Peyer's patch (tissue), 4 donors: ENCODE results near the gene ADAMTS15. TPM values are rescaled to one million over a fixed set of nuclear protein-coding genes. Genes with fewer than 3 reads are reported as not detected.
"Not testable (repeated sequence)": the region's sequence is repeated elsewhere in the genome, so short reads cannot be mapped to it uniquely, and the experiment has no call there.

Experiments used
- DNase-seq, 3 donors: peaks; one replicate each; pipeline ENCODE4 v3.0.0-alpha.2; 2017 to 2019
- H3K27ac ChIP-seq, 4 donors: fragments of 200-600 bp; sonication (generic); one replicate each; pipeline ENCODE4 v1.5.1; 2016 to 2019
- H3K27me3 ChIP-seq, 2 donors: fragments of 200-600 bp; sonication (generic); one replicate each; pipeline ENCODE4 v1.5.1; 2019
- H3K36me3 ChIP-seq, 3 donors: fragments of 200-600 bp; sonication (generic); one replicate each; pipeline ENCODE4 v1.5.1; 2016 to 2019
- H3K4me1 ChIP-seq, 4 donors: fragments of 200-600 bp; sonication (generic); one replicate each; pipeline ENCODE4 v1.5.1; 2016 to 2019
- H3K4me3 ChIP-seq, 4 donors: fragments of 200-600 bp; sonication (generic); 1 replicate in 3 of 4; 2 replicates in 1 of 4; pipeline ENCODE4 v1.5.1; 2016 to 2019; ENCODE audit warnings: mild to moderate bottlenecking in 1 of 4
- H3K9me3 ChIP-seq, 4 donors: fragments of 200-600 bp; sonication (generic); one replicate each; pipeline ENCODE4 v1.5.1; 2016 to 2019; ENCODE audit warnings: mild to moderate bottlenecking in 1 of 4
- POLR2A ChIP-seq, 2 donors: fragments of 450-650 bp; IDR thresholded peaks; one replicate each; pipeline ENCODE4 v1.5.1; 2017; ENCODE audit warnings: antibody characterized with exemption in 2 of 2, mild to moderate bottlenecking in 2 of 2, moderate library complexity in 2 of 2
- total RNA-seq, 4 donors: library from RNA; depleted of rRNA; stranded (reverse); fragments of >200 nt; gene quantifications; one replicate each; pipeline ENCODE4 v1.1.0, GENCODE V29; 2016
- TF ChIP-seq, protein P1 (sequence below), 6 experiments: fragments of 450-650 bp in 4 of 6; fragments of 200-600 bp in 2 of 6; sonication (generic) in 1 of 6; IDR thresholded peaks; one replicate each; pipeline ENCODE4 v1.5.1; 2017 to 2019; ENCODE audit warnings: antibody characterized with exemption in 6 of 6, mild to moderate bottlenecking in 3 of 6, moderate library complexity in 1 of 6

Gene ADAMTS15
- total RNA-seq, 4 donors from 2014 or later, result 0.53 to 5.8 (median 2.6) TPM

GRCh38 chr11:130433357-130433756 lies 15.1 kb upstream of the ADAMTS15 start:
- TF ChIP-seq, protein P1, sequence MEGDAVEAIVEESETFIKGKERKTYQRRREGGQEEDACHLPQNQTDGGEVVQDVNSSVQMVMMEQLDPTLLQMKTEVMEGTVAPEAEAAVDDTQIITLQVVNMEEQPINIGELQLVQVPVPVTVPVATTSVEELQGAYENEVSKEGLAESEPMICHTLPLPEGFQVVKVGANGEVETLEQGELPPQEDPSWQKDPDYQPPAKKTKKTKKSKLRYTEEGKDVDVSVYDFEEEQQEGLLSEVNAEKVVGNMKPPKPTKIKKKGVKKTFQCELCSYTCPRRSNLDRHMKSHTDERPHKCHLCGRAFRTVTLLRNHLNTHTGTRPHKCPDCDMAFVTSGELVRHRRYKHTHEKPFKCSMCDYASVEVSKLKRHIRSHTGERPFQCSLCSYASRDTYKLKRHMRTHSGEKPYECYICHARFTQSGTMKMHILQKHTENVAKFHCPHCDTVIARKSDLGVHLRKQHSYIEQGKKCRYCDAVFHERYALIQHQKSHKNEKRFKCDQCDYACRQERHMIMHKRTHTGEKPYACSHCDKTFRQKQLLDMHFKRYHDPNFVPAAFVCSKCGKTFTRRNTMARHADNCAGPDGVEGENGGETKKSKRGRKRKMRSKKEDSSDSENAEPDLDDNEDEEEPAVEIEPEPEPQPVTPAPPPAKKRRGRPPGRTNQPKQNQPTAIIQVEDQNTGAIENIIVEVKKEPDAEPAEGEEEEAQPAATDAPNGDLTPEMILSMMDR (IDR thresholded peaks at IDR 0.05), result no peak
- no peak for TF ChIP-seq POLR2A (IDR thresholded peaks at IDR 0.05)
- no peaks in the 10 kb centered on the region for H3K9me3 ChIP-seq
- no peak overlapping the region for H3K4me3 ChIP-seq
- no peaks in the 10 kb centered on the region for H3K27me3 ChIP-seq
- H3K27ac ChIP-seq, result no peak overlapping the region
- no peaks in the 10 kb centered on the region for H3K4me1 ChIP-seq
- no peaks in the 10 kb centered on the region for H3K36me3 ChIP-seq
- DNase-seq, result no peak

DNA sequence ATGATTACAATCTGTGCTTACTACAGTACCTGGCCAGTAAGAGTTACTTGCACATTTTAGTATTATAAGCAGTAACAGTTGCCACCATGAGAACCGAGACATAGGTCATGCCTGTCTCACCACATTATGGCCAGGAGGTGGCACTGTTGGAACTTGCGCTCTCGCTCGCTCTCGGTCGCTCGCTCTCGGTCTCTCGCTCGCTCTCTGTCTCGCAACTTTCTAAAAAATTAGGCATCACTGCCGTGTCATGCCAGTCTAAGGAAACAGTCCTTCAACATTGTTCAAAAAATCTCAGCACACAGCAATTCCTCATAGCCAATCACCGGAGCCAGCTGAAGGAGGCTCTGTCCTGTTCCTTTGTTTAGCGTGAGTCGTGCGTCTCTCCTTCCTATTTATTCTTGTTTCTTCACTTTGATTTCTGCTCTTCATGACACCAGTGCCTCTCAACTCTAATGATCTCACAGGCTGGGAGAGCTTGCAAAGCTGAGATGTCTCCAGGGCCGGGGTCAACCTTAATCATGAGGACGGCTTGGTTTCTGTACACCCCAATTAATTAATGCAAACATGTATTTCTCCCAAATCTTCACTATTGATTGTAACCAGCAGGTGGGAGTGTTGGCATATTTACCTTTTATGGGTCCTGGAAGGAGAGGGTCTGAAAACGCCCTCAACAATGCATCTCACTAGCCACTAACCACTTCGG lies 13.8 kb upstream of the ADAMTS15 start:
- H3K4me1 ChIP-seq, result no peaks in the 10 kb centered on the region
- no peaks in the 10 kb centered on the region for H3K27me3 ChIP-seq
- TF ChIP-seq POLR2A (IDR thresholded peaks at IDR 0.05), result no peak
- TF ChIP-seq, protein P1 (IDR thresholded peaks at IDR 0.05), result peak; percentile 66 to 88 (median 82)
- no peaks in the 10 kb centered on the region for H3K36me3 ChIP-seq
- H3K9me3 ChIP-seq, result no peaks in the 10 kb centered on the region
- H3K4me3 ChIP-seq, result peak overlapping the region; percentile 33 to 60 (median 51)
- DNase-seq, result peak; percentile 60 to 86 (median 75)
- peak overlapping the region; percentile 5 to 57 (median 9) for H3K27ac ChIP-seq

DNA sequence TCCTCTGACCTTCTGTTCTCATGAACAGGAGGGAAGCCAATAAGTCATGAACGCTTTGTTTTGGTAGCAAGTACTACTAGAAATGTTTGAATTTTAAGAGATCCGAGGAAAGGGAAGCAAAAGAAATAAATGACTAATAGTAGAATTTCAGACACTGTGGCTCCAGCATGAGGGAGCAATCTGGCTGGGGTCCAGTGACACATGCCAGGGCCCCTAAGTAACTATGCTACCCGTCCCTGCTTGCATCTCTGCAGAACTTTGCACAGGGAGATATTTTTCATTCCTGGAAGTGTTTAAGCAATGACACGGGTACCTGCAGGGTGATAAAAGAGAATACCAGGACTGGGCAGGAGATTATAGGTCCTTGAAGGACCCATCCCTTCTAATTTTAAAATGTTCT lies 12.8 kb upstream of the ADAMTS15 start:
- Histone ChIP-seq H3K9me3 (no peaks in the 10 kb centered on the region), H3K27me3 (no peaks in the 10 kb centered on the region), H3K4me3 (no peak overlapping the region), H3K36me3 (no peaks in the 10 kb centered on the region), H3K4me1 (no peaks in the 10 kb centered on the region), H3K27ac (no peak overlapping the region)
- no peak for DNase-seq
- TF ChIP-seq, protein P1 (IDR thresholded peaks at IDR 0.05), result no peak
- TF ChIP-seq POLR2A (IDR thresholded peaks at IDR 0.05), result no peak

- no peak for TF ChIP-seq POLR2A (IDR thresholded peaks at IDR 0.05)
- TF ChIP-seq, protein P1 (IDR thresholded peaks at IDR 0.05), result no peak
- Histone ChIP-seq H3K4me3 (no peak overlapping the region), H3K9me3 (no peaks in the 10 kb centered on the region), H3K36me3 (no peaks in the 10 kb centered on the region), H3K27me3 (no peaks in the 10 kb centered on the region), H3K27ac (no peak overlapping the region), H3K4me1 (no peaks in the 10 kb centered on the region)
- DNase-seq, result no peak
These were observed 12.3 kb upstream of the ADAMTS15 start for GRCh38 chr11:130436171-130436570.

- no peak overlapping the region for H3K4me3 ChIP-seq
- no peaks in the 10 kb centered on the region for H3K4me1 ChIP-seq
- H3K36me3 ChIP-seq, result no peaks in the 10 kb centered on the region
- H3K27ac ChIP-seq, result no peak overlapping the region
- DNase-seq, result no peak
- TF ChIP-seq POLR2A (IDR thresholded peaks at IDR 0.05), result no peak
- TF ChIP-seq, protein P1 (IDR thresholded peaks at IDR 0.05), result no peak
- no peaks in the 10 kb centered on the region for H3K27me3 ChIP-seq
- H3K9me3 ChIP-seq, result no peaks in the 10 kb centered on the region
These were observed 10.6 kb upstream of the ADAMTS15 start for GRCh38 chr11:130437848-130438247.

GRCh38 chr11:130438401-130439159 lies 9.9 kb upstream of the ADAMTS15 start:
- not testable (repeated sequence) for H3K4me1 ChIP-seq, H3K27me3 ChIP-seq, H3K4me3 ChIP-seq, H3K9me3 ChIP-seq, H3K36me3 ChIP-seq, H3K27ac ChIP-seq, DNase-seq
